PC-3 (cell line): Measurements from ENCODE around the gene GAD1. TPM values are rescaled to one million over a fixed set of nuclear protein-coding genes. Genes with fewer than 3 reads are reported as not detected.

ENCODE experiments used
- ATAC-seq: fragments of 200-7000 bp; cut with Tn5 transposase; 2 replicates; pipeline ENCODE4 v1.9.1; 2020; ENCODE audit warnings: mild to moderate bottlenecking, moderate library complexity
- BruUV-seq: library from RNA; stranded (reverse); fragments of 400-500 nt; replicated peaks from 2 replicates; lab custom pipeline; 2021; lab: Mats Ljungman, UMichigan
- CTCF ChIA-PET: fragments of 300-600 bp; sonication (Branson Sonifier 250); formaldehyde crosslinking; loops from one replicate; lab custom pipeline; 2022; ENCODE audit warnings: antibody characterized with exemption; lab: Charles Lee
- POLR2A ChIA-PET: fragments of 300-600 bp; sonication (Branson Sonifier 250); formaldehyde crosslinking; loops from one replicate; lab custom pipeline; 2022; ENCODE audit warnings: antibody characterized with exemption; ENCODE audit not compliant: unreplicated experiment; lab: Charles Lee
- DNase-seq: peaks from one replicate; pipeline ENCODE4 v3.0.0-alpha.2; 2015
- H2AFZ ChIP-seq: fragments of 300-600 bp; sonication (generic); 2 replicates; pipeline ENCODE4 v1.6.0; 2016; ENCODE audit warnings: antibody characterized with exemption, low read length
- H3F3A ChIP-seq: fragments of 300-600 bp; sonication (generic); one replicate; pipeline ENCODE4 v1.6.0; 2017; ENCODE audit warnings: antibody characterized with exemption, low read length, control low read depth, mild to moderate bottlenecking; ENCODE audit not compliant: unreplicated experiment
- H3K27ac ChIP-seq: fragments of 300-600 bp; sonication (generic); 2 replicates; pipeline ENCODE4 v1.5.1; 2016; ENCODE audit warnings: mild to moderate bottlenecking, low read length
- H3K27me3 ChIP-seq: fragments of 300-600 bp; sonication (generic); 2 replicates; pipeline ENCODE4 v1.6.1; 2016; ENCODE audit warnings: low read length, mixed read lengths
- H3K36me3 ChIP-seq: fragments of 300-600 bp; sonication (generic); 2 replicates; pipeline ENCODE4 v1.6.1; 2016; ENCODE audit warnings: low read depth, mixed run types, low read length, mixed read lengths
- H3K4me1 ChIP-seq: fragments of 300-600 bp; sonication (generic); 2 replicates; pipeline ENCODE4 v1.5.1; 2016; ENCODE audit warnings: low read length; ENCODE audit not compliant: insufficient read depth
- H3K4me2 ChIP-seq: fragments of 300-600 bp; sonication (generic); 2 replicates; pipeline ENCODE4 v1.6.0; 2016; ENCODE audit warnings: low read length
- H3K4me3 ChIP-seq: fragments of 300-600 bp; sonication (generic); 2 replicates; pipeline ENCODE4 v1.5.1; 2016; ENCODE audit warnings: mild to moderate bottlenecking, low read length, mixed read lengths
- H3K79me2 ChIP-seq: fragments of 300-600 bp; sonication (generic); 2 replicates; pipeline ENCODE4 v1.6.1; 2017; ENCODE audit warnings: low read length, mixed read lengths
- H3K9ac ChIP-seq: fragments of 300-600 bp; sonication (generic); 2 replicates; pipeline ENCODE4 v1.6.0; 2016; ENCODE audit warnings: mild to moderate bottlenecking, low read length
- H3K9me2 ChIP-seq: fragments of 300-600 bp; sonication (generic); replicated peaks from 2 replicates; pipeline ENCODE4 v1.6.1; 2016; ENCODE audit warnings: mixed run types, low read length, mixed read lengths
- H3K9me3 ChIP-seq: fragments of 300-600 bp; sonication (generic); 2 replicates; pipeline ENCODE4 v1.6.1; 2016; ENCODE audit warnings: low read length, mixed read lengths
- H4K20me1 ChIP-seq: fragments of 300-600 bp; sonication (generic); 2 replicates; pipeline ENCODE4 v1.6.1; 2016; ENCODE audit warnings: low read length, mixed read lengths
- CTCF ChIP-seq: fragments of 300-600 bp; sonication (generic); conservative IDR thresholded peaks from 2 replicates; pipeline ENCODE4 v1.5.1; 2017; ENCODE audit warnings: antibody characterized with exemption, low read depth, mild to moderate bottlenecking, low read length
- EZH2 ChIP-seq: fragments of 300-600 bp; sonication (generic); IDR thresholded peaks from one replicate; pipeline ENCODE4 v1.6.1; 2017; ENCODE audit warnings: antibody characterized with exemption, mild to moderate bottlenecking, low read length; ENCODE audit not compliant: unreplicated experiment
- EZH2phosphoT487 ChIP-seq: fragments of 300-600 bp; sonication (generic); IDR thresholded peaks from 2 replicates; pipeline ENCODE4 v1.6.1; 2018; ENCODE audit warnings: mild to moderate bottlenecking, antibody characterized with exemption, low read length, borderline replicate concordance
- intact Hi-C: fragments of 100-400 bp; cut with micrococcal nuclease; formaldehyde crosslinking; loops from 2 replicates; pipeline ENCODE4 v1.9.0; 2023
- total RNA-seq: library from RNA; depleted of rRNA; stranded (reverse); fragments of >200 nt; gene quantifications from 2 replicates; pipeline ENCODE4 v1.2.3, GENCODE V29; 2014

GAD1 gene
- total RNA-seq, 1 experiment from 2014 or later: 10.6 TPM

- ATAC-seq (no peak), DNase-seq (no peak)
- Histone ChIP-seq H3K36me3 (no peaks in the 10 kb centered on the region), H3K27me3 (no peaks in the 10 kb centered on the region), H3K4me2 (no peak overlapping the region), H3K4me1 (no peaks in the 10 kb centered on the region), H3F3A (no peaks in the 10 kb centered on the region), H3K79me2 (no peaks in the 10 kb centered on the region), H3K9me3 (no peaks in the 10 kb centered on the region), H2AFZ (no peak overlapping the region), H4K20me1 (no peaks in the 10 kb centered on the region), H3K4me3 (no peak overlapping the region), H3K9me2 (no peaks in the 10 kb centered on the region), H3K9ac (no peak overlapping the region), H3K27ac (no peak overlapping the region)
- TF ChIP-seq CTCF (no peak), EZH2phosphoT487 (no peak), EZH2 (no peak)
- no TSS peak for BruUV-seq
- ChIA-PET CTCF (no interaction called here), POLR2A (no interaction called here)
- intact Hi-C loops: no loop called here
Measured at GRCh38 chr2:170887496-170887895, 70.8 kb downstream of the GAD1 start.

GRCh38 chr2:170887896-170888295, 71.2 kb downstream of the GAD1 start:
- no peak overlapping the region for H3K27ac ChIP-seq
- no peaks in the 10 kb centered on the region for H3K36me3 ChIP-seq
- H4K20me1 ChIP-seq: no peaks in the 10 kb centered on the region
- no peaks in the 10 kb centered on the region for H3K9me3 ChIP-seq
- intact Hi-C loops: loop anchor here (2.0 kb wide), 1 partner anchor 19 kb away; no protein-coding TSS in a partner anchor
- ChIA-PET CTCF (no interaction called here), POLR2A (no interaction called here)
- DNase-seq (no peak), ATAC-seq (no peak)
- H3K9ac ChIP-seq: no peak overlapping the region
- BruUV-seq: no TSS peak
- no peak overlapping the region for H3K4me3 ChIP-seq
- TF ChIP-seq CTCF (no peak), EZH2phosphoT487 (no peak), EZH2 (no peak)
- H2AFZ ChIP-seq: no peak overlapping the region
- H3K9me2 ChIP-seq: no peaks in the 10 kb centered on the region
- no peaks in the 10 kb centered on the region for H3K27me3 ChIP-seq
- H3K79me2 ChIP-seq: no peaks in the 10 kb centered on the region
- H3F3A ChIP-seq: no peaks in the 10 kb centered on the region
- no peak overlapping the region for H3K4me2 ChIP-seq
- no peaks in the 10 kb centered on the region for H3K4me1 ChIP-seq

- no peak overlapping the region for H3K4me2 ChIP-seq
- DNase-seq: no peak
- H2AFZ ChIP-seq: no peak overlapping the region
- H3K9me3 ChIP-seq: no peaks in the 10 kb centered on the region
- intact Hi-C loops: no loop called here
- H4K20me1 ChIP-seq: no peaks in the 10 kb centered on the region
- no peaks in the 10 kb centered on the region for H3K4me1 ChIP-seq
- H3K9me2 ChIP-seq: no peaks in the 10 kb centered on the region
- TF ChIP-seq EZH2: no peak
- no peak overlapping the region for H3K27ac ChIP-seq
- ChIA-PET CTCF (no interaction called here), POLR2A (no interaction called here)
- no peaks in the 10 kb centered on the region for H3K79me2 ChIP-seq
- no peaks in the 10 kb centered on the region for H3K36me3 ChIP-seq
- no peak overlapping the region for H3K4me3 ChIP-seq
- H3K27me3 ChIP-seq: no peaks in the 10 kb centered on the region
- no peak for ATAC-seq
- BruUV-seq: no TSS peak
- H3F3A ChIP-seq: no peaks in the 10 kb centered on the region
- H3K9ac ChIP-seq: no peak overlapping the region
Measured at GRCh38 chr2:170891893-170892292, 75.2 kb downstream of the GAD1 start.
